Naive B cell (primary cell): ENCODE results near the gene SLC41A1. TPM values are rescaled to one million over a fixed set of nuclear protein-coding genes. Genes with fewer than 3 reads are reported as not detected.

Experiments
- ATAC-seq, 2 donors: fragments of 150-1000 bp; cut with Tn5 transposase; 2 replicates each; pipeline ENCODE4 v1.10.0; 2021; ENCODE audit warnings: low read depth in 2 of 2, mild to moderate bottlenecking in 2 of 2, moderate library complexity in 2 of 2
- DNase-seq: peaks from one replicate; pipeline ENCODE4 v3.0.0; 2022
- H3K27ac Mint-ChIP-seq, 6 donors: one replicate each; pipeline ENCODE4 v1.8.0; 2020 to 2022; ENCODE audit warnings: mild to moderate bottlenecking in 6 of 6, mixed read lengths in 6 of 6, moderate library complexity in 5 of 6, inconsistent platforms in 2 of 6
- H3K27me3 Mint-ChIP-seq, 3 donors: one replicate each; pipeline ENCODE4 v1.8.0; 2021 to 2022; ENCODE audit warnings: mixed read lengths in 3 of 3, mild to moderate bottlenecking in 1 of 3
- H3K36me3 Mint-ChIP-seq, 2 donors: one replicate each; pipeline ENCODE4 v1.8.0; 2020 to 2022; ENCODE audit warnings: mixed read lengths in 2 of 2, inconsistent platforms in 1 of 2, mild to moderate bottlenecking in 1 of 2
- H3K4me1 Mint-ChIP-seq, 3 donors: one replicate each; pipeline ENCODE4 v1.8.0; 2020 to 2022; ENCODE audit warnings: mixed read lengths in 3 of 3, inconsistent platforms in 1 of 3, mild to moderate bottlenecking in 1 of 3, moderate library complexity in 1 of 3
- H3K4me3 Mint-ChIP-seq, 8 donors: one replicate each; pipeline ENCODE4 v1.8.0; 2020 to 2022; ENCODE audit warnings: mild to moderate bottlenecking in 8 of 8, mixed read lengths in 8 of 8, moderate library complexity in 8 of 8, inconsistent platforms in 2 of 8
- H3K9me3 Mint-ChIP-seq, 7 donors: one replicate each; pipeline ENCODE4 v1.8.0; 2020 to 2022; ENCODE audit warnings: mixed read lengths in 7 of 7, mild to moderate bottlenecking in 5 of 7, inconsistent platforms in 2 of 7, moderate library complexity in 1 of 7
- polyA plus RNA-seq, 6 donors: library from polyadenylated mRNA; unstranded; fragments of 300-500 nt; fragmentation: Illumina TruSeq; gene quantifications; one replicate each; pipeline ENCODE4 v1.2.3, GENCODE V29; 2021; ENCODE audit warnings: low read depth in 6 of 6

The SLC41A1 gene
- polyA plus RNA-seq, 6 donors from 2014 or later = 0.11 to 14.4 (median 10.5) TPM

GRCh38 chr1:205811660-205812059 is 1.3 kb downstream of the SLC41A1 start:
- DNase-seq (no peak), ATAC-seq (no peak)
- no peaks in the 10 kb centered on the region for H3K9me3 Mint-ChIP-seq
- H3K27ac Mint-ChIP-seq = peak overlapping the region in 5 of 6 donors; percentile 84 to 91 (median 87)
- H3K4me3 Mint-ChIP-seq = peak overlapping the region; percentile 93 to 98 (median 96)
- H3K4me1 Mint-ChIP-seq = peaks cover 50 to 67% (median 65%) of the 10 kb centered on the region in 3 donors
- no peaks in the 10 kb centered on the region for H3K27me3 Mint-ChIP-seq
- peaks cover 0 to 6% of the 10 kb centered on the region in 2 donors for H3K36me3 Mint-ChIP-seq

GRCh38 chr1:205810448-205811157 is 2.4 kb downstream of the SLC41A1 start:
- Mint-ChIP-seq H3K27ac (peak overlapping the region in 1 of 6 donors; percentile 73), H3K4me3 (peak overlapping the region in 5 of 8 donors; percentile 16 to 97 (median 93)), H3K27me3 (no peaks in the 10 kb centered on the region), H3K36me3 (peaks cover 0 to 6% of the 10 kb centered on the region in 2 donors), H3K9me3 (no peaks in the 10 kb centered on the region), H3K4me1 (peaks cover 57 to 77% (median 73%) of the 10 kb centered on the region in 3 donors)
- DNase-seq (no peak), ATAC-seq (no peak)

DNA sequence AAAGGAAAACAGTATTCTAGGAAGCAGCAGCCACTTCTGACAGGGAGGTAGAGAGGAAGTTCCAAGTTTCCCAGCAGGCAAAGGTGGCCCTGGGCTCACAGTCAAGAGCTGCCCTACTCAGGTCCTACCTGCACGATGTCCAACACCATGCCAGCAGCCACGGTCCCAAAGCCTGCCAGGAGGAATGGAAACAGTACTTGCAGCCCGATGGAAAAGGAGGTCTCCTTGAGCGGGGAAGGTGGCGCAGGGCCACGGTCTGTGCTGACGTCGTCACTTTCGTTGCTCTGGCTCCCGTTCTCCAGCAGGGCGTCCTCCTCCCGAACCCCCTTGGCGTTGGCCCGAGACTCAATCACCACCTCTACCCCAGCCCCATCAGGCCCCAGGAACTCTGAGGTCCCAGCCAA is 3.1 kb downstream of the SLC41A1 start:
- DNase-seq = no peak
- H3K9me3 Mint-ChIP-seq = no peaks in the 10 kb centered on the region
- H3K27ac Mint-ChIP-seq = peak overlapping the region in 1 of 6 donors; percentile 66
- H3K27me3 Mint-ChIP-seq = no peaks in the 10 kb centered on the region
- peaks cover 0 to 6% of the 10 kb centered on the region in 2 donors for H3K36me3 Mint-ChIP-seq
- peaks cover 63 to 83% (median 79%) of the 10 kb centered on the region in 3 donors for H3K4me1 Mint-ChIP-seq
- ATAC-seq = no peak
- peak overlapping the region in 3 of 8 donors; percentile 3 to 54 (median 32) for H3K4me3 Mint-ChIP-seq

GRCh38 chr1:205809469-205809868 is 3.5 kb downstream of the SLC41A1 start:
- Mint-ChIP-seq H3K36me3 (peaks cover 0 to 6% of the 10 kb centered on the region in 2 donors), H3K4me3 (peak overlapping the region in 5 of 8 donors; percentile 2 to 77 (median 54)), H3K9me3 (no peaks in the 10 kb centered on the region), H3K4me1 (peaks cover 67 to 88% (median 79%) of the 10 kb centered on the region in 3 donors), H3K27me3 (no peaks in the 10 kb centered on the region), H3K27ac (peak overlapping the region in 2 of 6 donors; percentile 47 to 66)
- ATAC-seq (no peak), DNase-seq (no peak)

DNA sequence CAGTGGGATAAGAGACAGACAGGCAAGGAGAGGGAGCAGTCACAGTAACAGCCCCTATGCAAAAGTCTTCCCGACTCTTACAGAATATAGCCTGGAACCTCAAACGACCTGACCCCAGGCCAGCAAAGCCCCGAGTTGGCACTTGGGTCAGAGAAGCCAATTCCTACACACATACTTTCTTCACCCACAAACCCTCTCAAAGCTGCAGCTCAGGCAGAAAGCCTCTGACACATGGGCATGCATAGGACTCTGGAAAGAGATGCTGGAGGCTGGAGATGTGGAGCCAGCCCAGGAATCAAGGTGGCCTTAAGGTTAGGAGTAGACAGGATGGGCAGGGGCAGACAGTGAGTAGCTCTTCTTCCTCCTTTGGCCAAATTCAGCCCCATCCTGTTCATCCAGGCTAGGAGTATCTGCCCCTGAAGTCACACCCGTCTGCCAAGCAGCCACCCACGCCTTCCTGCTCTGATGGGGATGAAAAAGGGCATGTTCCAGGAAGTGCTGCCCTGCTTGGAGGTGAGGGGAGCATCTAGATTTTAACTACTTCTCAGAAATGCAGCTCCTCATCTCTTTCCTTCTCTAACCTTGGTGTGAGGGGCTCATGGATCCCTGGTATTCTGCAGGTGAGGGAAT is 7.8 kb downstream of the SLC41A1 start:
- Mint-ChIP-seq H3K9me3 (no peaks in the 10 kb centered on the region), H3K27ac (peak overlapping the region in 3 of 6 donors; percentile 44 to 69 (median 60)), H3K27me3 (no peaks in the 10 kb centered on the region), H3K36me3 (peaks cover 0 to 6% of the 10 kb centered on the region in 2 donors), H3K4me1 (peaks cover 45 to 66% (median 46%) of the 10 kb centered on the region in 3 donors), H3K4me3 (peak overlapping the region in 5 of 8 donors; percentile 1 to 86 (median 32))
- DNase-seq = no peak
- peak; percentile 23 to 32 for ATAC-seq

GRCh38 chr1:205804605-205805004 is 8.4 kb downstream of the SLC41A1 start:
- no peaks in the 10 kb centered on the region for H3K9me3 Mint-ChIP-seq
- peaks cover 40 to 60% (median 45%) of the 10 kb centered on the region in 3 donors for H3K4me1 Mint-ChIP-seq
- H3K36me3 Mint-ChIP-seq = peaks cover 0 to 6% of the 10 kb centered on the region in 2 donors
- H3K4me3 Mint-ChIP-seq = no peak overlapping the region
- H3K27me3 Mint-ChIP-seq = no peaks in the 10 kb centered on the region
- DNase-seq (no peak), ATAC-seq (no peak)
- H3K27ac Mint-ChIP-seq = peak overlapping the region in 2 of 6 donors; percentile 52 to 60

DNA sequence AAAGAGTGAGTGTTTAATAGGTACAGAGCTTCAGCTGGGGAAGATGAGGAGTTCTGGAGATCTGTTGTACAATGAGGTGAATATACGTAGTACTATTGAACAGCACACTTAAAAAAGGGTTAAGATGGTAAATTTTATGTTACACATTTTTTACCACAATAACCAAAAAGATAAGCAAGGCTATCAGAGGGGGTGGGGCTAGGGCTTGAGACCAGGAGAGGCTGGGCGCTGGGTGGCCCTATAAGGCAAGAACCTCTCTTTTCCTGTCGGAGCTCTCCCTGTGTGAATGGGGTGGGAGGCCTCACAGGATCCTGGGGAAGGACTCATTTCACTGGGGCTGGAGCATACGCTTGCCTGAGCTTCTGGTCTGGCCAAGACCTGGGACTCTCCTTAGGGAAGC is 9.0 kb downstream of the SLC41A1 start:
- Mint-ChIP-seq H3K27me3 (no peaks in the 10 kb centered on the region), H3K4me3 (peak overlapping the region in 1 of 8 donors; percentile 47), H3K4me1 (peaks cover 34 to 54% (median 40%) of the 10 kb centered on the region in 3 donors), H3K9me3 (no peaks in the 10 kb centered on the region), H3K36me3 (peaks cover under 1 to 6% of the 10 kb centered on the region in 2 donors), H3K27ac (no peak overlapping the region)
- ATAC-seq = no peak
- no peak for DNase-seq

- Mint-ChIP-seq H3K4me3 (no peak overlapping the region), H3K36me3 (peaks cover 0 to 20% of the 10 kb centered on the region in 2 donors), H3K27ac (peak overlapping the region in 2 of 6 donors; percentile 71 to 82), H3K9me3 (no peaks in the 10 kb centered on the region), H3K27me3 (no peaks in the 10 kb centered on the region), H3K4me1 (peaks cover 17 to 35% (median 28%) of the 10 kb centered on the region in 3 donors)
- DNase-seq = no peak
- no peak for ATAC-seq
These were observed 10.9 kb downstream of the SLC41A1 start for GRCh38 chr1:205802060-205802459.

DNA sequence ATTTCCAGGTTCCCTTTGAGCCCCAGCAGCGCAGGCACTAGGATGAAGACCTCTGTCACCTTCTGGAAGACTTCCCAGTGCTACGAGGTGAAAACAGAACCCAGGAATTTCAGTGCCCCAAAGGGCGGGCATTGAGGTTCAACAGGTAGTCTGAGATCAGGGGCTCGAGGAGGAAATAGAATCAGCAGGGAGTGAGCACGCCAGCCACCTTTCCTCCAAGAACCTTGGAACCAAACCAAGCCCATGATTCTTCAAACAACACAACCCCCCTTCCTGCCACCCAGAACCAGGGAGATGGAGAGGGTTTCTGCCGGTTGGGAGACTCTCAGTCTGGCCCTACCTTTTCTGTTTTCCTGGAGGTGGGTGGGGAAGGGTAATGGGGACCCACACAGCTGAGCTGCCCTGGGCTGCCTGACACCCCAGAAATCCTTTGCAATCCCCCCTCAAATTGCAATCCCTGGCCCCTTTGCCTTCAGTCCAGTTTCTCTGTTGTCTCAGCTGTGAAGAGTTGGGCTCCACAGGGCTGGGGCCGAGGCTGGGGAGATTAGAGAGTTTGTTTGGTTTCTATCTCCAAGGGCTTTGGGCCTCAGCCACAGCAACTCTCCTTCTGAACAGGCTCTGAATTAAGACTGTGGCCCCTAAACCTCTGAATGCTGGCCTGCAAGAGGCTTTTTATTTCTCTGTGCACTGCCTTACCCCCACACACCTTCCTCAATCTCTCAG is 11.9 kb downstream of the SLC41A1 start:
- no peak overlapping the region for H3K4me3 Mint-ChIP-seq
- no peak for DNase-seq
- peaks cover 11 to 27% (median 25%) of the 10 kb centered on the region in 3 donors for H3K4me1 Mint-ChIP-seq
- peak overlapping the region in 2 of 6 donors; percentile 21 to 71 for H3K27ac Mint-ChIP-seq
- peaks cover 0 to 22% of the 10 kb centered on the region in 2 donors for H3K36me3 Mint-ChIP-seq
- ATAC-seq = no peak
- H3K9me3 Mint-ChIP-seq = no peaks in the 10 kb centered on the region
- H3K27me3 Mint-ChIP-seq = no peaks in the 10 kb centered on the region

DNA sequence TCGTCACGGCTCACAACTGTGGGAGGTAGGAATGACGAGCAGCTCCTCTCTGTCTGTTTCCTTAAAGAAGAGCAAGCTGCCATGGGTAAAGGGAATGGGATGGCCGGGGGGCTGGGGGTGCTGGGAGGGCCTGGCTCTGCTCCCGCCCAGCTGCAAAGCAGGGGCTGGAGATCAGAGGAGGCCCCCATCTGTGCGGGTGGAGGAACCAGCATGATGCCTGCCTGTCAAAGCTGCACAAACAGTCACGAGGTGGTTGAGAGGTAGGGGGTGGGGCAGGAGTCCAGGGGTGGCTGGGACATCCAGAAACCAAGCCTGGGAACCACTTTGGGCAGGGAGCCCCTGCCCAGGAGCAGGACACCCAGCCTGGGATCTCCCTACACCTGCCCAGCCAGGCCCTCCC is 12.6 kb downstream of the SLC41A1 start:
- H3K36me3 Mint-ChIP-seq = peaks cover 0 to 22% of the 10 kb centered on the region in 2 donors
- DNase-seq = no peak
- no peaks in the 10 kb centered on the region for H3K9me3 Mint-ChIP-seq
- ATAC-seq = no peak
- H3K4me1 Mint-ChIP-seq = peaks cover 4 to 20% (median 18%) of the 10 kb centered on the region in 3 donors
- H3K4me3 Mint-ChIP-seq = no peak overlapping the region
- H3K27ac Mint-ChIP-seq = no peak overlapping the region
- no peaks in the 10 kb centered on the region for H3K27me3 Mint-ChIP-seq

- H3K4me1 Mint-ChIP-seq = peaks cover 10 to 15% (median 14%) of the 10 kb centered on the region in 3 donors
These were observed 14.4 kb downstream of the SLC41A1 start for GRCh38 chr1:205798577-205798976.

GRCh38 chr1:205797168-205797567 is 15.8 kb downstream of the SLC41A1 start:
- ATAC-seq (no peak), DNase-seq (no peak)
- no peaks in the 10 kb centered on the region for H3K9me3 Mint-ChIP-seq
- H3K4me3 Mint-ChIP-seq = no peak overlapping the region
- peaks cover 10 to 17% (median 17%) of the 10 kb centered on the region in 3 donors for H3K4me1 Mint-ChIP-seq
- no peak overlapping the region for H3K27ac Mint-ChIP-seq
- H3K27me3 Mint-ChIP-seq = no peaks in the 10 kb centered on the region
- peaks cover 0 to 40% of the 10 kb centered on the region in 2 donors for H3K36me3 Mint-ChIP-seq

More at GRCh38 chr1:205798577-205798976, 14.4 kb downstream of the SLC41A1 start:
- H3K4me3 Mint-ChIP-seq = no peak overlapping the region
- ATAC-seq (no peak), DNase-seq (no peak)
- H3K27me3 Mint-ChIP-seq = no peaks in the 10 kb centered on the region
- H3K9me3 Mint-ChIP-seq = no peaks in the 10 kb centered on the region
- peak overlapping the region in 1 of 6 donors; percentile 37 for H3K27ac Mint-ChIP-seq
- peaks cover 0 to 31% of the 10 kb centered on the region in 2 donors for H3K36me3 Mint-ChIP-seq
